Coronary artery (tissue), 2 donors: ENCODE results near the gene OR52E1.

Experiments used
- DNase-seq: peaks from one replicate; pipeline ENCODE4 v3.0.0-alpha.2; 2017; ENCODE audit warnings: low spot score
- H3K27ac ChIP-seq, 2 donors: fragments of 200-600 bp; sonication (generic); one replicate each; pipeline ENCODE4 v1.5.1; 2016 to 2019
- H3K4me3 ChIP-seq: fragments of 200-600 bp; sonication (generic); 2 replicates; pipeline ENCODE4 v1.5.1; 2016; ENCODE audit warnings: mild to moderate bottlenecking, moderate library complexity
- TF ChIP-seq, protein P1 (sequence below): fragments of 200-600 bp; sonication (generic); IDR thresholded peaks from one replicate; pipeline ENCODE4 v1.5.1; 2019; ENCODE audit warnings: antibody characterized with exemption

OR52E1 gene

DNA sequence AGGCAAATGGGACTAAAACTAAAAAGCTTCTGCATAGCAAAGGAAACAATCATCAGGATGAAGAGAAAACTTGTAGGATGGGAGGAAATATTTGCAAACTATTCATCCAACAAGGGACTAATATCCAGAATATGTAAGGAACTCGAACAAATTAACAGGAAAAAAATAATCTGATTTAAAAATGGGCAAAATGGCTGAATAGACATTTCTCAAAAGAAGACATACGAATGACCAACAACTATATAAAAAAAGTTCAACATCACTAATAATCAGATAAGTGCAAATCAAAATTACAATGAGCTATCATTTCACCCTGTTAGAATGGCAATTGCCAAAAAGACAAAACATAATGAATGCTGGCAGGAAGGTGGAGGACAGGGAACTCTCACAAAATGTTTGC lies 12.0 kb downstream of the OR52E1 start:
- no peak overlapping the region for H3K27ac ChIP-seq
- DNase-seq = no peak
- TF ChIP-seq, protein P1, sequence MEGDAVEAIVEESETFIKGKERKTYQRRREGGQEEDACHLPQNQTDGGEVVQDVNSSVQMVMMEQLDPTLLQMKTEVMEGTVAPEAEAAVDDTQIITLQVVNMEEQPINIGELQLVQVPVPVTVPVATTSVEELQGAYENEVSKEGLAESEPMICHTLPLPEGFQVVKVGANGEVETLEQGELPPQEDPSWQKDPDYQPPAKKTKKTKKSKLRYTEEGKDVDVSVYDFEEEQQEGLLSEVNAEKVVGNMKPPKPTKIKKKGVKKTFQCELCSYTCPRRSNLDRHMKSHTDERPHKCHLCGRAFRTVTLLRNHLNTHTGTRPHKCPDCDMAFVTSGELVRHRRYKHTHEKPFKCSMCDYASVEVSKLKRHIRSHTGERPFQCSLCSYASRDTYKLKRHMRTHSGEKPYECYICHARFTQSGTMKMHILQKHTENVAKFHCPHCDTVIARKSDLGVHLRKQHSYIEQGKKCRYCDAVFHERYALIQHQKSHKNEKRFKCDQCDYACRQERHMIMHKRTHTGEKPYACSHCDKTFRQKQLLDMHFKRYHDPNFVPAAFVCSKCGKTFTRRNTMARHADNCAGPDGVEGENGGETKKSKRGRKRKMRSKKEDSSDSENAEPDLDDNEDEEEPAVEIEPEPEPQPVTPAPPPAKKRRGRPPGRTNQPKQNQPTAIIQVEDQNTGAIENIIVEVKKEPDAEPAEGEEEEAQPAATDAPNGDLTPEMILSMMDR = no peak
- no peak overlapping the region for H3K4me3 ChIP-seq

DNA sequence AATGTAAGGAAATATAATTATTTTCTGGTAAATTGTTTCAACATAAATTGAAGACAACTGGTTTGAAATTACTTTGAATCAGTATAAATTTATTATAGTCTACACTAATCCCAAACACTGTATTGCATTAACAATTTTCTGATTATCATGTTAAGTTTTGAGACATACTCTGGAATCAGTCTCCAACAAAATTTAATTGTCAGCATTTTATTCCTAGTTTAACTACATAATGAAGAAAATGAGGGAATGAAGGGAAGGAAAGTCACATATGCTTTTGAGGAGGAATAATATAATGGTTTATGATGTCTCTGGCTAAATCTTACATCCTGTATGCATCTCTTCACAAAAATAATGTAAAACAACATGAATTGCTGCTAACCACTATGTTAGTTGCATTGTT lies 14.2 kb downstream of the OR52E1 start:
- Histone ChIP-seq H3K4me3 (no peak overlapping the region), H3K27ac (no peak overlapping the region)
- no peak for DNase-seq
- TF ChIP-seq, protein P1 = no peak

DNA sequence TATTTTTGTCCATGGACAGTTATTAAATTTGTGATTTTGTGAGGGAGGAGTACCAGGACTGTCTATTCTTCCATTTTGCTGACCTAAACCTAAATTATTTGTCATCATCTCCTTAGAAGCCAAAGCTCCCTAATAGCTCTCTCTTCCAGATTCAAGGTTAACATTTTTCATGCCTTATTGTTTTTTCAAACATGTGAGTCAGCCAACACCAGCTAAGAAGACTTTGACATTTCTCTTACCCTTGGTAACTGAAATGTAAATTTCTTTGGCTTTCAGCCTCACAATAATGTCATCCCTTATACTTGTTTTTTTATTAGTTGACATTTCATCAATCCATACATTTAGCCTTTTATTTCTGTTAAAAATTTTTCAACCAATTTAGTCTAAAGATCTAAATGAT lies 19.2 kb downstream of the OR52E1 start:
- TF ChIP-seq, protein P1 = no peak
- Histone ChIP-seq H3K4me3 (no peak overlapping the region), H3K27ac (no peak overlapping the region)
- DNase-seq = no peak

DNA sequence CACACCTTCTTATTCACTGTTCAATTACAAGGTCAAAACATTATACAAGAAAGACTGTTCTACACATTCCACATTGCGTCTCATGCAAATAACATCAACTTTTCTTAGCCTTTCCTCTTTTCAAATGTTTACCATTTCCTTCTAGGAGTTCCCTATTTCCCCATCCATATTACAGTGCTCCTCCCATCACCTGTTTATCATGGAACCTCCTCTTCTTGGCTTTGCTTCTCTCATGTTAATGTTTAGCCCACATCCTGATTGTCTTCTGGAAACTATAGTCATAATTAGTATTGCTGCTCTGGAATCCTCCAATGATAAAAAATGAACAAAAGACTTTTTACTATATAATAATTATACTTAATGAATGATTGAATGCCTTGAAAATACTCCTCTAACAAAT lies 21.3 kb downstream of the OR52E1 start:
- Histone ChIP-seq H3K4me3 (no peak overlapping the region), H3K27ac (no peak overlapping the region)
- DNase-seq = no peak
- TF ChIP-seq, protein P1 = no peak

DNA sequence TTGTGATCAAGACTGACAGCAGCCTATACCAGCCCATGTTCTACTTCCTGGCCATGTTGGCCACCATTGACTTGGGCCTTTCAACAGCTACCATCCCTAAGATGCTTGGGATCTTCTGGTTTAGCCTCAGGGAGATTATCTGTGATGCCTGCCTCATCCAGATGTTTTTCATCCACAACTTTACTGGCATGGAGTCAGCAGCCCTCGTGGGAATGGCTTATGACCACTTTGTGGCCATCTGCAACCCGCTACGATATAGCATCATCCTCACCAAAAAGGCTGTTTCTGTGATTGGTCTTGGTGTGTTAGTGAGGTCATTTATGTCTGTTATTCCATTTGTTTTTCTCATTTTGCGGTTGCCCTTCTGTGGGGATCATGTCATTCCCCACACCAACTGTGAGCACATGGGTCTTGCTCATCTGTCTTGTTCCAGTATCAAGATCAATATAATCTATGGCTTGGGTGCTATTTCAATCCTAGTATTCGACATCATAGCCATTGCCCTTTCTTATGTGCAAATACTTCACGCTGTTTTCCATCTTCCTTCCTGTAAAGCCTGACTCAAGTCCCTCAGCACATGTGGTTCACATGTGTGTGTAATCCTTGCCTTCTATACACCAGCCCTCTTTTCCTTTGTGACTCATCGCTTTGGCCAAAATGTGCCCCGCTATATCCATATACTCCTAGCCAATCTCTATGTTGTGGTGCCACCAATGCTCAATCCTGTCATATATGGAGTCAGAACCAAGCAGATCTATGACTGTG lies 23.6 kb downstream of the OR52E1 start:
- Histone ChIP-seq H3K27ac (no peak overlapping the region), H3K4me3 (no peak overlapping the region)
- TF ChIP-seq, protein P1 = no peak
- no peak for DNase-seq

DNA sequence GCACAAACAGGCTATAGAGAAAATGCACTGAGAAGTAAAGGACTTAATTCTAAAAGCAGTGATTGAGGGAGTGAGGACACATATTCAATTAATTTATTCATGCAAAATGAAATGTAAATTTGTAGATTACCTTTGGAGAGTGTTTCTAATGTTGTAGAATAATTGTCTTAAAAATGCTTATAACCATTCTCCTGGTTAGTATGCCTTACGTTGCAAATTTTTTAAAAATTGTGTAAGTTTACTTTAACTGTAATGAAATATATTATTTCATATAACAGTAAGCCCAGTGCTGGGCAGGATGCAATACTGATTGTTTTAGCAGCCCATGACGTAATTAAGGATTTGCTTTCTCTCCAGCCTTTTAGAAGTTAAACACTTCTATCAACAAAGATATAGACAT lies 26.6 kb downstream of the OR52E1 start:
- H3K4me3 ChIP-seq = no peak overlapping the region
- H3K27ac ChIP-seq = no peak overlapping the region
- DNase-seq = no peak
- TF ChIP-seq, protein P1 = no peak

DNA sequence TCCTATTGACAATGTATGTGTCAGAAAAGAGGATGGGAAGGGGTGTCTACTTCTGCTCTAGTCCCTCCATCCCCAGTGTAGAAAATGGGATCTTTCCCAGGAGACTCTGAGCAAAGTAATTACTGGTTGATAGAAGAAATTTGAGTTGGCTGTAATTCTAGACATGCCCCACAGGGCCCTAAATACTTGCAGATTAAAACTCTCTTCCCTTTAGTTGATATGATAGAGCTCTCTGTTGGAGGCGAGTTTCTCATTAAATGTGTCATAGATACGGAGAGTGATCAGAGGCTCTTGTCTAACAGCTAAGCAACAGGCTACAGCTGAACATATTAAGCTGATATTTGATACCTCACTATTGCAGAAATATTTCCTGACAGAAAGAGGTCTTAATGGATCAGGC lies 32.9 kb downstream of the OR52E1 start:
- no peak for DNase-seq
- TF ChIP-seq, protein P1 = no peak
- no peak overlapping the region for H3K27ac ChIP-seq
- no peak overlapping the region for H3K4me3 ChIP-seq
